Retinal pigment epithelial cell (primary cell): ENCODE data around the gene ARSB.

Experiments
- DNase-seq: peaks from one replicate; pipeline ENCODE4 v3.0.0-alpha.2; 2010; ENCODE audit warnings: low read depth
- H3K4me3 ChIP-seq: 2 replicates; pipeline ENCODE4 v1.5.1; 2011; ENCODE audit warnings: mild to moderate bottlenecking, low read length, control low read depth, moderate library complexity
- TF ChIP-seq, protein P1 (sequence below): conservative IDR thresholded peaks from 2 replicates; pipeline ENCODE4 v1.5.1; 2011; ENCODE audit warnings: low read depth, low read length, control low read depth, inconsistent platforms

ARSB gene

DNA sequence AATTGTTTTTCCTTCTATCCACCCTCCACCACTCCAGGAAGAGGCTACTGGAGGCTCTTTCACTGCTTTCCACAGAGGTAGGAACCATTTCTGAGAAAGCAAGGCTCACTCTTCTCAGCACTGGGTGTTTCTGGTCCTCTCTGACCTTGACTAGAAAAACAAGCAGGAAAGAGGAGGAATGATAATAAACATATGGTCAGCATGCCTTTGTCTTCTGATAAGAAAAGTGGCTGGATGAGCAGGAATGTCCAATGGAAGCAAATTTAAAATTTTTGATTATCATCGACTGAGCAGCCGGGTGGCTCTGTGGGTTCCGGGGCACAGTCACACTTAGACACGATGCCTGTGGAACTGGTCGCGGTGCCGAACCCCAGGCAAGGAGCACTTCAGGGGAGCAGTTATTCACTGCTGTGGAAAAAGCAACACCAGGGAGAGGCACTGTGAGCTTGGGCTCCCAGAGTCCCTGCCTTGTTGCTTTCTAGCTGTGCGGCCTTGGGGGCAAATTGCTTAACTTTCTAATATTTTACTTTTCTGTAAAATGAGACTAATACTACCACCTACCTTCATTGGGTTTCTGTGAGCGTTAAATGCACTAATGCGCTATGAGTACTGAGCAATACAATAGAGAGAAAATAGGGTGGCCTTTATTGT lies 179.5 kb downstream of the ARSB start:
- H3K4me3 ChIP-seq, result no peak overlapping the region
- DNase-seq, result no peak
- TF ChIP-seq, protein P1, sequence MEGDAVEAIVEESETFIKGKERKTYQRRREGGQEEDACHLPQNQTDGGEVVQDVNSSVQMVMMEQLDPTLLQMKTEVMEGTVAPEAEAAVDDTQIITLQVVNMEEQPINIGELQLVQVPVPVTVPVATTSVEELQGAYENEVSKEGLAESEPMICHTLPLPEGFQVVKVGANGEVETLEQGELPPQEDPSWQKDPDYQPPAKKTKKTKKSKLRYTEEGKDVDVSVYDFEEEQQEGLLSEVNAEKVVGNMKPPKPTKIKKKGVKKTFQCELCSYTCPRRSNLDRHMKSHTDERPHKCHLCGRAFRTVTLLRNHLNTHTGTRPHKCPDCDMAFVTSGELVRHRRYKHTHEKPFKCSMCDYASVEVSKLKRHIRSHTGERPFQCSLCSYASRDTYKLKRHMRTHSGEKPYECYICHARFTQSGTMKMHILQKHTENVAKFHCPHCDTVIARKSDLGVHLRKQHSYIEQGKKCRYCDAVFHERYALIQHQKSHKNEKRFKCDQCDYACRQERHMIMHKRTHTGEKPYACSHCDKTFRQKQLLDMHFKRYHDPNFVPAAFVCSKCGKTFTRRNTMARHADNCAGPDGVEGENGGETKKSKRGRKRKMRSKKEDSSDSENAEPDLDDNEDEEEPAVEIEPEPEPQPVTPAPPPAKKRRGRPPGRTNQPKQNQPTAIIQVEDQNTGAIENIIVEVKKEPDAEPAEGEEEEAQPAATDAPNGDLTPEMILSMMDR, result no peak

DNA sequence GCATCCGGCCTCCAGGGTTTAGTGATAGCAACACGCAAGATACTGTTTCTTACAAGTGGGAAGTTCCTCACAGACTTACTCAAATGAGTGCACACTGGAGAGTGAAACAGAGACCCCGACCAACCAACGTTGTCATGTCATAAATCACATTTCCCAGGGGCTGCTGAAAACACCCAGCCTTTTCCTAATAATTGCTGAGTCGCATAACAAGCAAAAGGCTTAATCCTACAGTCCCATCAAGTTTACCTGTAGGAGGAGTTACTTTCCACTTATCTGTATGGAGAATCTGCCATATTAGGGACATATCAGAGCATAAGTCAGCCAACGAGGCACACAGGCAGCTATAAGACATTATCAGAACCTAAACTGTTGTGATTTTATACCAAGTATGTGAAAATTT lies 180.1 kb downstream of the ARSB start:
- TF ChIP-seq, protein P1, result no peak
- H3K4me3 ChIP-seq, result no peak overlapping the region
- no peak for DNase-seq

DNA sequence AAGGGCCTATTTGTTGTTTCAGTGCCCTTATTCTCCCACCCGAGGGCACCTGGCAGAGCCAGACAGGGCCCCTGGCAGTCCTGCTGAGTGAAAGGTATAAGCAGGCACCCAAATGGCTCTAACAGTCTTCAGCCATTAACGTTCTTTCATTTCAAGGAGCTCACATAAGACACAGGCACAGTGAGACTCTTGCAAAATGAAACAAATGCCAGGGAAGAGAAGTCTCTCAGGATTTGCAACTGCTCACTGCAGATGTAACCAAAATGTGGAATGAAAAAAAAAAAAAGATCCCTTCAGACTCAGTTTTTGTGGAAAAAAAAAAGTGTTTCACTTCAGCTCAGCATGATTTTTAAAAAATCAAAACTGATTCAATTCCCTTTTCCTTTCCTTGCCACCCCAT lies 181.2 kb downstream of the ARSB start:
- no peak for DNase-seq
- no peak overlapping the region for H3K4me3 ChIP-seq
- TF ChIP-seq, protein P1, result no peak

DNA sequence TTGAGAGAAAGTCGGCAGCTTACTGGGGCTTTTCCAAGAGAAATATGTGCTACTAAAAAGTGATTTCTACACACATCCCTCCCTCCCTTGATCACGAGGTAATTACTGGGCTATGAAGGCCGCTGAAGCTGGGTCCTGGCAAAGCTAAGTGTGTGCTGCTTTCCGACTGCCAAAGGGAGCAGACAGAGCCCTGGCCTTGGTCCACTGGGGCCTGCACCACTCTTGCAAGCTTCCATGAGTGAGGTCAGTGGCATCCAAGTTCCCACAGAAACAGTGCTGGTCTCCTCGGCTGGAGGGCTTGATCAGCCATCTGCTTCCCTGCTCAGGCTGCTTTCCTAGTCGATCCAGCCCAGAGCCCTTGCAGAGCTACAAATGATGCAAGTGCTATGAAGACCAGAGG lies 181.8 kb downstream of the ARSB start:
- H3K4me3 ChIP-seq, result no peak overlapping the region
- DNase-seq, result peak; percentile 13
- TF ChIP-seq, protein P1, result no peak

DNA sequence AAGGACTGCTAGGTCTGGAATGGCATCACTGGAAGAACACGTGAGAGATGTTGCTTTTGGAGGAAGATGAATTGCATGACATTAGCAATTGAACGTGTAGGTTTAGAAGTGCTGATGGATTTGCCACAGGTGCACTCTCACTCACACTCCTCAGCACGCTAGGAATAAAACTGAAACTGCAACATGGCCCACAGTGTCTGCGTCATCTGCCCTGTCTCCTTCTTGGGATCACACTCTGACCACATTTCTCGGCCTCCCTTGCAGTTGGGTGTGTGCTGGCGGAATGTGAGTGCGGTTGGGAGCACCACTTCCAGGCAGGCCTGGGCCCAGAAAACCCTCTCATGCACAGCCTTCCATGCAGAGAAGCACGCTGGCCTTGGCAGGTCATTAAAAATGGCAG lies 183.7 kb downstream of the ARSB start:
- TF ChIP-seq, protein P1, result no peak
- DNase-seq, result no peak

DNA sequence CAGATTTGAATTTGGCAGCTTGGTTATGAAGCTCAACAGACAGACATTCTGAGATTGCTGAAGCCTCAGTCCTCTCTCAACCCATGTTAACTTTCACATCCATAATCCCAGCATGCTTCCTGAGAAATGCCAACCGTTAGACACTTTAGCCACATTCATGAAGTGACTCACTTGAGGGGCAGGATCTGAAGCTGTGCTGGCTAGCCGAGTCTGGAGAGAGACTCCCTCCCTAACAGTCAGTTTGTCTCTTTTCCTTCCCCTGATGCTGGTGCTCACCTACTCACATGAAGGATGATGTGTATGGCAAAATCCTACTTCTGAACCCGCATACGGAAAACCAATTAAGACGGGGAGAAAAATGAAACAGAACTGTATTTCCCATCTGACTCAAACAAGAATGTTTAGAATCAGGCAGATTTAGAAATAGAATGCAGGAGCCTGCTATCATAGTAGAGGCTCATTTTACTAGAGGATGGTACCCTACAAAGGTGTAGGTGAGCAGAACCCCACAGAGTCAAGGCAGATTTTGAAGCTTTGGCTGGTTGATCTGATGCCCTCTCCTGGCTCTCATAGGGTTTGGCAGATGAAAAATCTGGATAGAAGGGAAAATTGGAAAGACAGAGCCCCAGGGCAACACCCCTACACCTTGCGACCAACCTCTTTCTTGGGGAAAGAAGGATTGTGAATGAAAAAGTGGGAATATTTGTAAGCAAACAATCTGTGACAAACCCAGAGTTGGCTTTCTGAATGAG lies 185.7 kb downstream of the ARSB start:
- DNase-seq, result peak; percentile 26
- TF ChIP-seq, protein P1, result peak; percentile 36

More for the DNA sequence above, 183.7 kb downstream of the ARSB start:
- H3K4me3 ChIP-seq, result no peak overlapping the region

DNA sequence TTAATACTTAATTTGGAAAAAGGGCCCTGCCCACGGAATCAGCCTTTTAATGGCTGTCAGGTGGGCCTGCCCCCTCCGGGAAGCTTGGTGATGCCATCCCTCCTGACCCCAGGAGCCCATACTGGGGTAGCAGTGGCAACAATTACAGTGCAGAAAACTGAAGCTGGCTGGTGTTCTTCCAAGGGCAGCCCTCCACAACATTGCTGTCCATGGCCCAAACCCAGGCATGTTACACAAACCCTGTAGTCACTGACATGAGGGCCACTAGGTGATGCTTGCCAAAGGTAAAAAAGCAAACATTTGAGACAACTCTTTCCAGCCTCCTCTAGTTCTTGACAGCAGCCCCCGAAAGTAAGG lies 186.5 kb downstream of the ARSB start:
- no peak overlapping the region for H3K4me3 ChIP-seq
- DNase-seq, result no peak
- TF ChIP-seq, protein P1, result no peak

More for the DNA sequence above, 185.7 kb downstream of the ARSB start:
- no peak overlapping the region for H3K4me3 ChIP-seq
